ENCODE data around the gene MYO1E. TPM values are rescaled to one million over a fixed set of nuclear protein-coding genes. Genes with fewer than 3 reads are reported as not detected.

The MYO1E gene
- total and polyA plus RNA-seq, 7 donors = 20.6 to 92.2 (median 32.1) TPM

GRCh38 chr15:59416816-59417215 is 44.1 kb upstream of the MYO1E start:
- Histone ChIP-seq H3K9me3 (no peaks in the 10 kb centered on the region), H3K4me3 (no peak overlapping the region), H3K27ac (no peak overlapping the region), H3K4me1 (no peaks in the 10 kb centered on the region), H3K27me3 (no peaks in the 10 kb centered on the region), H3K36me3 (no peaks in the 10 kb centered on the region)
- DNase-seq = no peak
- intact Hi-C loops (cut with DNase I) = no loop called here
- TF ChIP-seq POLR2AphosphoS5 (IDR thresholded peaks at IDR 0.05) (no peak), POLR2A (IDR thresholded peaks at IDR 0.05) (no peak), EP300 (IDR thresholded peaks at IDR 0.05) (no peak)
- TF ChIP-seq, protein P1, sequence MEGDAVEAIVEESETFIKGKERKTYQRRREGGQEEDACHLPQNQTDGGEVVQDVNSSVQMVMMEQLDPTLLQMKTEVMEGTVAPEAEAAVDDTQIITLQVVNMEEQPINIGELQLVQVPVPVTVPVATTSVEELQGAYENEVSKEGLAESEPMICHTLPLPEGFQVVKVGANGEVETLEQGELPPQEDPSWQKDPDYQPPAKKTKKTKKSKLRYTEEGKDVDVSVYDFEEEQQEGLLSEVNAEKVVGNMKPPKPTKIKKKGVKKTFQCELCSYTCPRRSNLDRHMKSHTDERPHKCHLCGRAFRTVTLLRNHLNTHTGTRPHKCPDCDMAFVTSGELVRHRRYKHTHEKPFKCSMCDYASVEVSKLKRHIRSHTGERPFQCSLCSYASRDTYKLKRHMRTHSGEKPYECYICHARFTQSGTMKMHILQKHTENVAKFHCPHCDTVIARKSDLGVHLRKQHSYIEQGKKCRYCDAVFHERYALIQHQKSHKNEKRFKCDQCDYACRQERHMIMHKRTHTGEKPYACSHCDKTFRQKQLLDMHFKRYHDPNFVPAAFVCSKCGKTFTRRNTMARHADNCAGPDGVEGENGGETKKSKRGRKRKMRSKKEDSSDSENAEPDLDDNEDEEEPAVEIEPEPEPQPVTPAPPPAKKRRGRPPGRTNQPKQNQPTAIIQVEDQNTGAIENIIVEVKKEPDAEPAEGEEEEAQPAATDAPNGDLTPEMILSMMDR (IDR thresholded peaks at IDR 0.05) = no peak
- 77 to 82% methylated on average over 4 of the region's 4 CpGs for WGBS, 2 donors

DNA sequence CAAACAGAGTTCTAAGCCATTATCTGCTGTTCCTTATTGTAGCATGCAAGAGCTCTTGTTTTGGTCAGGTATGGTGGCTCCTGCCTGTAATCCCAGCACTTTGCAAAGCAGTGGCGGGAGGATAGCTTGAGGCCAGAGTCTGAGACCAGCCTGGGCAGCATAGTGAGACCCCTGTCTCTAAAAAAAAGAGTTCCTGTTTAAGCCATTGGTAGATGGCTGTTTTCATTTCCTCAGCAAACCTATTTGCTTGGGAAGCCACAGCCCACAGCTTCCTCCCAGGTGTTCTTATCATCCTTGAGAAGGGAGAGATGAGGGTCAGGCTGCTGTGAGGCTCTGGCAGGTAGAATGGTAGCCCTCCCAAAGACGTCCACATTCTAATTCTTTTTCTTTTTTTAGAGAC is 40.9 kb upstream of the MYO1E start:
- intact Hi-C loops (cut with DNase I) = no loop called here
- Histone ChIP-seq H3K4me1 (no peaks in the 10 kb centered on the region), H3K36me3 (no peaks in the 10 kb centered on the region), H3K27me3 (no peaks in the 10 kb centered on the region), H3K9me3 (no peaks in the 10 kb centered on the region), H3K4me3 (no peak overlapping the region), H3K27ac (no peak overlapping the region)
- WGBS, 2 donors = 50 to 53% methylated on average over 2 of the region's 2 CpGs
- DNase-seq = no peak
- no peak for TF ChIP-seq POLR2A (IDR thresholded peaks at IDR 0.05)
- TF ChIP-seq EP300 (IDR thresholded peaks at IDR 0.05) = no peak
- TF ChIP-seq POLR2AphosphoS5 (IDR thresholded peaks at IDR 0.05) = no peak
- TF ChIP-seq, protein P1 (IDR thresholded peaks at IDR 0.05) = no peak

GRCh38 chr15:59410391-59410896 is 37.8 kb upstream of the MYO1E start:
- Histone ChIP-seq H3K27me3 (no peaks in the 10 kb centered on the region), H3K4me1 (no peaks in the 10 kb centered on the region), H3K4me3 (no peak overlapping the region), H3K36me3 (no peaks in the 10 kb centered on the region), H3K27ac (no peak overlapping the region), H3K9me3 (no peaks in the 10 kb centered on the region)
- WGBS, 2 donors = 3 to 16% methylated on average over 2 of the region's 2 CpGs
- no peak for TF ChIP-seq POLR2AphosphoS5 (IDR thresholded peaks at IDR 0.05)
- intact Hi-C loops (cut with DNase I) = no loop called here
- no peak for DNase-seq

GRCh38 chr15:59407946-59408345 is 35.3 kb upstream of the MYO1E start:
- no peak for DNase-seq
- no peaks in the 10 kb centered on the region for H3K27me3 ChIP-seq
- no peak overlapping the region for H3K27ac ChIP-seq
- H3K4me1 ChIP-seq = no peaks in the 10 kb centered on the region
- no peaks in the 10 kb centered on the region for H3K9me3 ChIP-seq
- TF ChIP-seq EP300 (IDR thresholded peaks at IDR 0.05) (no peak), POLR2A (IDR thresholded peaks at IDR 0.05) (no peak), POLR2AphosphoS5 (IDR thresholded peaks at IDR 0.05) (no peak)
- TF ChIP-seq, protein P1 (IDR thresholded peaks at IDR 0.05) = no peak
- 69 to 83% methylated on average over 5 of the region's 5 CpGs for WGBS, 2 donors
- intact Hi-C loops (cut with DNase I) = no loop called here
- no peaks in the 10 kb centered on the region for H3K36me3 ChIP-seq
- H3K4me3 ChIP-seq = no peak overlapping the region

GRCh38 chr15:59406446-59406845 is 33.8 kb upstream of the MYO1E start:
- H3K4me1 ChIP-seq = no peaks in the 10 kb centered on the region
- DNase-seq = no peak
- H3K36me3 ChIP-seq = no peaks in the 10 kb centered on the region
- intact Hi-C loops (cut with DNase I) = no loop called here
- 52 to 53% methylated on average over 3 of the region's 3 CpGs for WGBS, 2 donors
- H3K27ac ChIP-seq = no peak overlapping the region
- no peaks in the 10 kb centered on the region for H3K9me3 ChIP-seq
- no peaks in the 10 kb centered on the region for H3K27me3 ChIP-seq
- H3K4me3 ChIP-seq = no peak overlapping the region
- TF ChIP-seq POLR2A (IDR thresholded peaks at IDR 0.05) = no peak
- no peak for TF ChIP-seq EP300 (IDR thresholded peaks at IDR 0.05)

DNA sequence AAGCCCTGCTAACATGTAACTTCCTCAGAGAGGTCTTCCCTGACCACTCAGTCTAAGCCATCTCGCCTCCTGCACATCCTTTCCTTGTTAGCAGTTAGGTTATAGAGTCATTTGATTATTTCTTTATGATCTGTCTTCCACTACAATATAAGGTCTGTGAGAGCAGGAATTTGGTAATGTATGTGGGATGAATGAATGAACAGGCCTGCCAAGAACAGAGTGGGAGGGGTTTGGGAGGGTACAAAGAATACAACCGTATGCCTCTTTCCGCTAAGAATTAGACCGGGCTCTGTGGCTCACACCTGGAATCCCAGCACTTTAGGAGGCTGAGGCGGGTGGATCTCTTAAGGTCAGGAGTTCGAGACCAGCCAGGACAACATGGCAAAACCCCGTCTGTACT is 32.4 kb upstream of the MYO1E start:
- no peak for DNase-seq
- H3K36me3 ChIP-seq = no peaks in the 10 kb centered on the region
- no peaks in the 10 kb centered on the region for H3K4me1 ChIP-seq
- 25 to 65% methylated on average over 7 of the region's 7 CpGs for WGBS, 2 donors
- intact Hi-C loops (cut with DNase I) = no loop called here
- no peak overlapping the region for H3K27ac ChIP-seq
- H3K4me3 ChIP-seq = no peak overlapping the region
- H3K9me3 ChIP-seq = no peaks in the 10 kb centered on the region
- TF ChIP-seq POLR2A (IDR thresholded peaks at IDR 0.05) = no peak
- TF ChIP-seq EP300 (IDR thresholded peaks at IDR 0.05) = no peak
- no peak for TF ChIP-seq POLR2AphosphoS5 (IDR thresholded peaks at IDR 0.05)
- TF ChIP-seq, protein P1 (IDR thresholded peaks at IDR 0.05) = no peak
- no peaks in the 10 kb centered on the region for H3K27me3 ChIP-seq

All from sigmoid colon (tissue), 7 donors.